K562 (cell line): Measurements from ENCODE around the gene UBR3. TPM values are rescaled to one million over a fixed set of nuclear protein-coding genes. Genes with fewer than 3 reads are reported as not detected.
A peak's percentile ranks its signal among the peaks of the same experiment; 100 is the strongest.

Experiments
- CCAR2 ChIP-seq: fragments of 200-400 bp; formaldehyde crosslinking; IDR thresholded peaks from 2 replicates; pipeline ENCODE4 v1.6.1; 2017; ENCODE audit warnings: mild to moderate bottlenecking, low read depth, low read length
- E2F4 ChIP-seq: sonication (generic); formaldehyde crosslinking; IDR thresholded peaks from 2 replicates; pipeline ENCODE4 v1.8.0; 2022; ENCODE audit warnings: mild to moderate bottlenecking, low read depth, missing genetic modification reagents
- EHMT2 ChIP-seq: fragments of 450-650 bp; IDR thresholded peaks from 2 replicates; pipeline ENCODE4 v1.6.1; 2018; ENCODE audit warnings: antibody characterized with exemption
- FOXA3 ChIP-seq, 2 experiments: fragments of 450-650 bp in 1 of 2; sonication (generic) in 1 of 2; formaldehyde crosslinking; IDR thresholded peaks in 1 of 2; conservative IDR thresholded peaks in 1 of 2; 2 replicates each; pipeline versions ENCODE4 v1.4.0 to v1.8.0; 2020 to 2022; ENCODE audit warnings: mild to moderate bottlenecking in 2 of 2, missing genetic modification reagents in 1 of 2
- HEY1 ChIP-seq: fragments of 250-450 bp; sonication (Bioruptor Pico); IDR thresholded peaks from 2 replicates; pipeline ENCODE4 v1.5.0; 2020; ENCODE audit warnings: mild to moderate bottlenecking, moderate library complexity, borderline replicate concordance
- NRF1 ChIP-seq, 2 experiments: fragments of 450-650 bp; IDR thresholded peaks in 1 of 2; conservative IDR thresholded peaks in 1 of 2; 2 replicates each; pipeline ENCODE4 v1.6.1; 2014; ENCODE audit warnings: mild to moderate bottlenecking in 2 of 2
- PHF8 ChIP-seq: fragments of 200-600 bp; sonication (generic); IDR thresholded peaks from 2 replicates; pipeline ENCODE4 v1.6.1; 2012; ENCODE audit warnings: mixed run types, mild to moderate bottlenecking, inconsistent platforms, low read length, moderate library complexity, borderline replicate concordance
- RCOR1 ChIP-seq, 2 experiments: IDR thresholded peaks; 2 replicates each; pipeline ENCODE4 v1.6.1; 2012; ENCODE audit warnings: low read depth in 2 of 2, low read length in 2 of 2, borderline replicate concordance in 1 of 2, improper control_type of control experiment in 1 of 2
- TRIM24 ChIP-seq, 2 experiments: fragments of 450-650 bp; IDR thresholded peaks; 2 replicates each; pipeline ENCODE4 v1.6.1; 2016
- USF1 ChIP-seq: sonication (generic); formaldehyde crosslinking; IDR thresholded peaks from 2 replicates; pipeline ENCODE4 v1.9.0; 2022; ENCODE audit warnings: mild to moderate bottlenecking, missing genetic modification reagents
- ZC3H4 ChIP-seq: sonication (generic); formaldehyde crosslinking; IDR thresholded peaks from 2 replicates; pipeline ENCODE4 v1.9.0; 2021; ENCODE audit warnings: missing genetic modification reagents, borderline replicate concordance
- ZKSCAN1 ChIP-seq: fragments of 150-350 bp; IDR thresholded peaks from 2 replicates; pipeline ENCODE4 v1.6.1; 2016; ENCODE audit warnings: low read depth, low read length
- ZNF277 ChIP-seq: fragments of 250-450 bp; sonication (Bioruptor Pico); IDR thresholded peaks from 2 replicates; pipeline ENCODE4 v1.8.0; 2022; ENCODE audit warnings: inconsistent platforms, mild to moderate bottlenecking, moderate library complexity, borderline replicate concordance
- ZNF318 ChIP-seq, 2 experiments: fragments of 450-650 bp; IDR thresholded peaks; 2 replicates each; pipeline ENCODE4 v1.6.1; 2016; ENCODE audit warnings: mild to moderate bottlenecking in 2 of 2, borderline replicate concordance in 1 of 2, low read depth in 1 of 2, moderate library complexity in 1 of 2
- ZNF695 ChIP-seq: fragments of 450-650 bp; formaldehyde crosslinking; IDR thresholded peaks from 2 replicates; pipeline ENCODE4 v1.4.0; 2020; ENCODE audit warnings: mild to moderate bottlenecking, moderate library complexity
- polyA plus RNA-seq, 8 experiments: library from polyadenylated mRNA; depleted of rRNA in 4 of 8; stranded (reverse) in 5 of 8; unstranded in 3 of 8; fragments of >200 nt; fragmentation: Nextera tagmentation in 2 of 8; fragmentation: Illumina TruSeq in 1 of 8; extraction: Ambion mirVana in 2 of 8; extraction: Trizol in 1 of 8; gene quantifications; 2 replicates each; pipeline versions ENCODE4 v1.2.1 to v1.2.3, GENCODE V29; 2011 to 2014; ENCODE audit warnings: inconsistent platforms in 1 of 8, missing spikeins in 1 of 8
- total RNA-seq, 7 experiments: library from RNA; depleted of rRNA in 6 of 7; stranded (reverse); fragments of >200 nt in 6 of 7; fragmentation: Illumina TruSeq in 2 of 7; extraction: Trizol in 2 of 7; gene quantifications; 2 replicates each; pipeline versions ENCODE4 v1.2.1 to v1.2.3, GENCODE V29; 2011 to 2021; ENCODE audit warnings: low replicate concordance in 1 of 7

Gene UBR3
- total and polyA plus RNA-seq, 9 of the 15 experiments (the other 6 are each of a cell fraction or from before 2014, with no cell fraction given) = 14.4 to 63.5 (median 40.4) TPM

- TF ChIP-seq FOXA3 (CRISPR knock-in tag; conservative IDR thresholded peaks at IDR 0.05 in 1 of 2, IDR thresholded peaks at IDR 0.05 in 1 of 2) = peak in 1 of 2 experiments; percentile 78; a peak in 2 of 4 replicates
- no peak for TF ChIP-seq USF1 (CRISPR knock-in tag)
- 0 out of 2 replicates have a peak, but pooled peaks have one; percentile 42 for TF ChIP-seq EHMT2
- TF ChIP-seq RCOR1 (IDR thresholded peaks at IDR 0.05; ENCODE audit: borderline replicate concordance in 1 of 2, low read depth in 2 of 2, low read length in 2 of 2) = no peak; a peak in 1 of 4 replicates
- TF ChIP-seq NRF1 (conservative IDR thresholded peaks at IDR 0.05 in 1 of 2, IDR thresholded peaks at IDR 0.05 in 1 of 2) = no peak
- no peak for TF ChIP-seq PHF8
- no peak for TF ChIP-seq ZNF695
- TF ChIP-seq ZNF318 (IDR thresholded peaks at IDR 0.05; ENCODE audit: borderline replicate concordance in 1 of 2, low read depth in 1 of 2) = 0 out of 4 replicates have a peak, but pooled peaks of 1 of the 2 experiments have one; percentile 22
- TF ChIP-seq CCAR2 = no peak
- no peak for TF ChIP-seq TRIM24 (IDR thresholded peaks at IDR 0.05)
- TF ChIP-seq ZNF277 (CRISPR knock-in tag) = no peak
- no peak for TF ChIP-seq HEY1
- no peak for TF ChIP-seq ZC3H4 (CRISPR knock-in tag)
- no peak for TF ChIP-seq E2F4
- TF ChIP-seq ZKSCAN1 = no peak
Observed at GRCh38 chr2:169891593-169892298, 64.5 kb downstream of the UBR3 start (continued).
